Glomerular endothelial cell (primary cell): ENCODE data around the gene TYRO3. TPM values are rescaled to one million over a fixed set of nuclear protein-coding genes. Genes with fewer than 3 reads are reported as not detected.

Experiments
- DNase-seq: peaks from one replicate; pipeline ENCODE4 v3.0.0-alpha.2; 2011; ENCODE audit warnings: low read depth, low spot score; ENCODE audit errors: extremely low read depth
- total RNA-seq: library from RNA; depleted of rRNA; stranded (reverse); fragments of >200 nt; gene quantifications from 2 replicates; pipeline ENCODE4 v1.2.3, GENCODE V29; 2015

Gene TYRO3
- total RNA-seq, 1 donor from 2014 or later, result 9.5 TPM

DNA sequence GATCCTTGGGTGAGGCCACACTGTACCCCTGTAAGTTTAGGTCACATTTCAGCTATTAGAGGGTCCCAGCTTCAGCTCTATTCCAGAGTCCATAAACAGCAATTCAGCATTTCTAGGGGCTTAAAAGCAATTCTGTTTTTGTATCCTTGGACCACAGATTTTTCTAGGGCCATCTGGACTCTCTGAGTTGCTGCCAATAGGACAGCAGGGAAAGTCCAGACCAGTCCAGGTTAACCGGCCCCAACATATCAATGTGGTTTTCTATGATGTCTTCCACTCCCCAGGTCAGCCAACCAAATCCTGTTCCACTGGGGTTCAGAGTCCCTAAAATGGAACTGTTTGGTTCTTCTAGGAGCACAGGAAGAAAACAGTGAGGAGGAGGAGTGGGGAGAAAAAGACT, 40.0 kb downstream of the TYRO3 start:
- no peak for DNase-seq

DNA sequence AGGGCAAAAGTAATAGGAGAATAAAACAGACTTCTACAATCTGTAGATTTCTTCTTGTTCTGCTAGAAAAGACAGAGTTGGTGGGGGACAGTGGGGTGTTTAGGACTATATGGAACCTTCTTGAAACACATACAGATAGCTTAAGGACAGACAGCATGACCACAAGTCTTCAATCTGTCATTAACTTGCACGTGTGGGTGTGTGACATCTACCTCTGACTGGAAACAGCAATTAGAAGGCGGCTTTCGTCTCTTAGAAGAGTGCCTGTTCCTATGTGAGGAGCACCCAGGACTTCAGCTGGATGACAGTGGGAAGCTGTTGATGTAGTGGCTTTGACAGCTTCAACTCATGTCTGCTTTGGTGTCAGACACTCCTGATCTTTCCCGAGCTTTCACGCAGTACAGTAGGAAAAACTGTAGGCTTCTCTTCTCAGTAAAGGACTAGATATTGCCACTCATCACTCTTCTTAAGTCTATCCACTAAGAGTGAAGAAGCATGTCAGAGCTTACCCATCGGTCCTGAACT, 44.5 kb downstream of the TYRO3 start:
- no peak for DNase-seq

DNA sequence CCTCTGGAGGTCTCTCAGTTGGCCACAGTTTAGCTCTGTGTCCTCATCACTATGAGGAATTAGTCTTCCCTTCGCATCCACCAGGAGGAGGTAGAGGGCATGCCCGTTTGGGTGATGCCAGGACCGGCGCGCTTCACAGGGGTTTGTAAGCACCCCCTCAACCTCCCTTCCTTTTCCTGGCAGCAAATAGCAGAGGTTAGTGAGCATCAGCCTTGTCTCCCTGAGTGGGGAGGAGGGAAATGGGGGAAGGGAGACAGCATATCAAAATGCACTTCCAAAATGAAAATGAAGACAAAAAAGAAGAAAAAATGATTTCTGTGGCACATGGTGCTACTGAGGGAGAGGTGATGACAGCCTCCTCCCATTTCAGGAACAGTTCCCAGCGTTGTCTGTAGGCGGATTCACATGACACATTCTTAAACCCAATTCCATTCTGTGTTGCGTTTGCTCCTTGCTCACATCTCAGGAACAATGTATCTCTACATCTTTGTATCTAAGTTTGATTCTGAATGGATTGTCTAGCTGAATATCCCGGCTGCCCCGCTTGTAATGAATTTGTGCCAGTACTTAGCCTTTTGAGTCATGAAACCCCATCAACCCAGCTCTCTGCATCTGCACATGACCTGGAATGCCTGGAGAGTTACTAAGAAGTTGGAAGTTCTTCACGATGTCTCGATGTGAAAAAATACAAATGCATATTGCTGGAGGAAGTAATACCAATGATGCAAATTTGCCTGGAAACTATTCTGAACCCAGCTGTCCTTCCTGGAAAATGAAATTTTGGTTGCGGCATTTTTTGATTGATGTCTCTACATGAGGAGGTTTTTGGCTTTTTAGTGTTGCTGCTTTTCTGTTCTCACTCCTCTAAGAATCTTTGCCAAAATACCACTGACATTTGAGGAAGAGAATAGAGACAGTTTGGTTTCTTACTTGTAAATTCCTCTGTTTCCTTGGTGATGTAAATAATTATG, 45.2 kb downstream of the TYRO3 start:
- no peak for DNase-seq

DNA sequence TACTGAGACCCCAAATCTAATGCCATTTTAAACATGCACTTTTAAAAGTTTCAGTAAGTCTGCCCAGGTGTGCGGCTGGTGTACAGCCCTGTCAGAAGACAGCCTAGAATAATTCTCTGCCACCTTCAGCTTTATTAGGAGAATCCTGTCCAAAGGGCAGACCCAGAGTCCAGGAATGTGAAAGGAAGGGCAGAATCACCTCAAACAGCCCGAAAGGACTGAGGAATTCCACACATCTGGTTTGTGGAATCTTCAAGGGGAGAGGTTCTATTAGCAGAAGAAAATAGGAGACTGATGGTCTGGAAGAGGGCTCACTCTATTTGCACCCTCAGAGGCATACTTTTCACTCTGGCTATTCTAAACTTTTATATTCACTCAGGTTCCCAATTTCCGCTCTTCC, 46.6 kb downstream of the TYRO3 start:
- DNase-seq, result no peak

DNA sequence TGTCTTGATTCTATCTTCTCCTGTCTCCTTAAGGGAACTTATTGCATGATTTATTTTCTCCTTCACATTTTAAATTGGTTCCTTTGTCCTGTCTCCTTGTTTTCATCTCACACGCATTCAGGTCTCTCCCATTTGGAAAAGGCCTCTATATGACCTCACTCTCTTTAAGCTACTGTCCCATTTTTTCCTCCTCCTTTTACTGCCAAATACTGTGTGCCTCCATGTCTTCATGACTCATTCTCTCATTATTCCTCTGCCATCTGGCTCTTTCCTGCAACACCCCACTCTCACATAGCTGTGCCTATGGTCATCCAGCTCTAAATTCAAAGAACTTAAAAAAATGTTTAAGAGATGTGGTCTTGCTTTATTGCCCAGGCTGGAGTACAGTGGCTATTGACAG, 48.0 kb downstream of the TYRO3 start:
- DNase-seq, result no peak

DNA sequence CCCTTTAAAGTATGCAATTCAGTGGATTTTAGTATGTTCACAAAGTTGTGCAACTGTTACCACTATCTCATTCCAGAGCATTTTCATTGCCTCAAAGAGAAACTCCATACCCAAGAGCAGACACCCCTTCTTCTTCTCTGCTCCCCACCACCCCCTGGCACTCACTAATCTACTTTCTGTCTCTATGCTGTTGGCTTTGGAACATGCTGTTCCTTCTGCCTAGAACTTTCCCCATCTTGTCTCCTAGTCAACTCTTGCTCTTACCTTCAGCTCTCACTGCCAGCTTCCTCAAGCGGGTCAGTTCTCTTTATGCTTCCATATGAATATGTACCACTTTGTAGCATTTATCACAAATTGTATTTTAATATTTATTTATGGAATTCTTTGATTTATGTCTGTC, 50.1 kb downstream of the TYRO3 start:
- no peak for DNase-seq

DNA sequence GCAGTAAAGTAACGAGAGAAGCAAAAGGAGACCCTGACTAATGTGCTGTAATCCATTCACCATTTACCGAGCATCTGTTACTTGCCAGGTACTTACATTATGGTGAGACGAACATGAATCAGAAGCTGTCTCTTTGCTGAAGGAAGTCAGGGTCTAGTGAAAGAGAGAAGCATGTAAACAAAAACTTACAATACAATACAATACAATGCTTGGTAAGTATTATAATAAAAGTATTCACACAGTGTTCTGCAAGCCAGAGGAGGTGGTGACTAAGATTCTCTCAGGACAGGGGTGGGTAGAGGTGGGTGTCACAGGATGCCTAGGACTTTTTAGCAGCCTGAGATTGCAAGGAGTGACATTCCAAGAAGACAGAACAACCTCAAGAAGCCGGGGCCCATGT, 51.0 kb downstream of the TYRO3 start:
- no peak for DNase-seq

DNA sequence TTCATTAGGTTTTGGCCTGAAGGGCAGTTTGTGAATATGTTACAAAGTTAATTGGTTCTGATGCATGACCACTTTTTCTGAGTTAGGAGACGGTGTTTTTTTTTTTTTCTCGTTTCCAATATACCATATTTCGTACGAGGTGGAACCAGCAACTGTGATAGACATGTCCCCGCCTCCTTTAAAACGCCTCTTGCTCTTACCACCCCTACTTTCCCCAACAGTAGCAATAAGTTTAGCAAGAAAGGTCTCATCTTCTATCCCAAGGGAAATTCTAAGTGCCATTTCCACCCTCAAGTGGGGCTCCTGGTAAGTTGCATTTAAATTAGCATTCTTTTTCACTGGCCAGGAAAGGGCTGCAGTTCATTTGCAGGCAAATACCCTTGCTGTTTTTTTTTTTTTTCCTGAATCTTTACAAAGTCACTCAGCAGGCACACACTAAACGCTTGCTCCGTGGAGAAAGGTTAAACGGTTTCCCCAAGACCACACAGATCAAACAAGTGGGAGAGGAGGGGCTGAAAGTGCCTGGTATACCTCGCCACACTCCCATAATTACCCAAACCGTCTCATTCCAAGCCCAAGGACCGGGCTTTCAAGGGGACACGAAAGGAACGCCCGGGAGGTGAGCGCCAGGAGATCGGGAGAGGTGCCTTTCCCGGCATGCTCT, 61.7 kb downstream of the TYRO3 start:
- DNase-seq, result no peak

DNA sequence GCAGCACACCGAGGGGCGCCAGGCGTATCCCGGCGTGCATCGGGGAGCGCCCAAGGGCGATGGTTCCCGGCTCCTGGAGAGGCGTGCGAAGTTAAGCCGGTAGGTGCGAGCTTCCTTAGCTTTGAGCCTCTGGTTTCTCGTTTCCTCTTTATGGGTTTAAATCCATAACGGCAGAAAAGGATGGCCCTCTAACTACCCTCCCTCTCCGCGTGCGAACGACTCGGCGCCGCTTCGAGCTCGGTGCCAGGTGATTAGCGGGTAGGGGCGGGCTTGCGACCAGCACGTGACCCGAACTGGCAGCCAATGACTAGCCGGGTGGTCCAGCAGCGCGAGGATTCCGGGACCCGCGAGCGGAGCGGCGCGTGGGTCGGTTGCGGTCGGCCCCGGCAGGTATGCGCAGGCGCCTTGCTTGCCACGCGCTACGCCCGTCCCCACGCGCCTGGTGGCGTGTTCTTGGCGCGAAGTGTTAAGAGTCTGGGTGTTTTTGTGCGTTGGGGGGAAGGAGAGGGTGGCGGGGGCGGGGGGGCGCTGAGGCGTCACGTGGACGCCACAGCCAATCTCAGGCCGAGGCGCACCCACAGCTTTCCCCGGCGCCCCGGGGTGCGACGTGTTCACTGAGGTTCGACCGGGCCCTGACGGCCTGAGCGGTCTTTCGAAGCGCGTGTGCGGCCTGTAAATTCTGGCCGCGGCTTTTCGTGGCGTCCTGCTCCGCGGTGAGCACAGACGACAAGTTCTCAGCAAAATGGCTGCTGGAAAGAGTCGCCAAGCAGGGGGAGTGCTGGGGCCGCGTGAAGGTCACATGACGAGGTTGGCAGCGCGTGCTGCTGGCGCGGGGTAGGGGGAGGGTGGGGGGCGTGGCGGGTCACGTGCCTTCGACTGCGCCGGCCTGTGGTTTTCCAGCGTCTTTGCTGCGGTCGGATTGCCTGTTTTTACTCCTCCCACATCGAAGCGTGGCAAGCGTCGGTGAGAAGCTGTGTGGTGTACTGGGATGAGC, 62.5 kb downstream of the TYRO3 start:
- no peak for DNase-seq

DNA sequence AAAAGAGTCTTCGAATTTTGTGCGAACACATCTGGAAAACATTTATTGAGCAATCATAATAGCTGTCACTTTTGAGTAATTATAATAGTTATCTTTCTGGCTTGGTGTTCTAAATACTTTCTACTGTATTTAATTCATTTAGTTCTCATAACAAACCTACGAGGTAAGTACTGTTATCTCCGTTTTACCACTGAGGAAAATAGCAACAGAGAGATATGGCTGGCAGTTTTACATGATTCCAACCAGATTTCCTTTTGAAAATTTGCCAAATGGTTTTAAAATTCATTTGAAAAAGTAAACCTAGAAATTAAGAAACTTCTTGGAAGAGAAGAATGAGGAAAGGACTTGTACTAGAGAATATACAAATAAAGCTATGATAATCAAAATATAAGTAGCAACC, 63.9 kb downstream of the TYRO3 start:
- no peak for DNase-seq

DNA sequence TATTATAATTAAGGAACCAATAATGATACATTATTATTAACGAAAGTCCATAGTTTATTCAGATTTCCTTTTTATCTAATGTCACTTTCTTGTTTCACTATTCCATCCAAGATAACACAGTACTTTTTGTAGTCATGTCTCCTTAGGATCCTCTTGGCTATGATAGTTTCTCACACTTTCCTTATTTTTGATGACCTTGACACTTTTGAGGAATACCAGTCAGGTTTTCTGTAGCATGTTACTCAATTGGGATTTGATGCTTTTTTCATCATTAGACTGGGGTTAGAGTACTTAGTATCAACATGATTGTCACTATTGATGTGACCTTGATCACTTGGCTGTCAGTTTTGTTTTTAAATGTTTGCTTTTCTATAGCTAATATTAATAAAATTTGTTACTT, 68.2 kb downstream of the TYRO3 start:
- DNase-seq, result no peak

DNA sequence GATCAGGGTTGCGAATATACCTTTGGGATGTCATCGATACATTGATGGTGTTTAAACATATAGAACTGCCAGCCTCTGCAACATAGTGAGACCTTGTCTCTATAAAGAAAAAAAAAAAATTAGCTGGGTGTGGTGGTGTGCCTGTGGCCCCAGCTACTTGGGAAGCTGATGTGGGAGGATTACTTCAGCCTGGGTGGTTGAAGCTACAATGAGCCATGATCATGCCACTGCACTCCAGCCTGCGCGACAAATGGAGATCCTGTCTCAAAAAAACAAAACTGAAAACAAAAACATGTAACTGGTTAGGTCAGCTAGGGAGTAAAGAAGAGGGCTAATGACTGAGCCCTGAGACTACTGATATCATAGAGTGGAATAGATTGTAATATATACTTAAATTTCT, 70.5 kb downstream of the TYRO3 start:
- no peak for DNase-seq

DNA sequence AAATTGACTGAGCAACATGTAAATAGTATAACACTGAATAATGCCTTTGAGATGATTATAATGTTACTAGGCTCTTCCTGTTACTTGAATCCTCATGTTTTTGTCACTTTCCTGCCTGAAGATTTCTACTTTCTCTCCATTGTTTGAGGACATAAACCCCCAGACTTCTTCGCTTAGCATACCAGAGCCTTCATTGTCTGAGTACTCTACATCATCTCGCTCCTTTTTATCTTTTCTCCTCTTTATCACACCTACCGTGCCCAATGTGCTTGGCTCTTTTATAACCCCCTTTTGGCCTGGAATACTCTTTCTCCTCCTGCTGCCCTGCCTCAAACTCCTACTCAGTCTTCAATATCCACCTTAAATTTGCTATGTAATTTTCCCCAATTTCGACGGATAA, 70.9 kb downstream of the TYRO3 start:
- DNase-seq, result no peak

DNA sequence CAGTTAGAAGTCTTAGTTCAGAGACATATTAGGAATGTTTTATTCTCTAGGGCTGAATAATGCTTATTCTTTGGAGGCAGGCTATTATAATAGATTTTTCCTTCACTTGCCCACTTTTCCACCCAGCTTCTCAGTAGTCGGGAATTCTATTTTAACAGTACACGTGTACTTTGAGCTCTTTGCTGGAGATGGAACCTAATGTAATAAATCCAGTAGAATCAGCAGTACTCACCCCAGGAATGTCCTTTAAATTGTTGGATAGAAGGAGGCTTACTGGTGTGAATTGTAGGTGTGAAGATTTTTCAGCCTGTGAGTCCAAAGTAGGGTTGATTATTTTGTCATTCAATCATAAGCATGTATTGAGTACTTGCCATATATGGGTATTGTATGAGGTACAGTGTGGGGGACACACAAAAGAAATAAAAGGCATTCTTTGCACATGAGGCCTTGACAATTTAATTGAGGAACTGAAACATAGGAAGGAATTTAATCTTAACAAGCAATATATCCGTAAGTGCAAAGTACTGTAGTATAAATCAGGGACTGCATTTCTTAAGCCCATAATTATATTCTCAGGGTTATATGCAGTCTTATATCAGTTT, 71.7 kb downstream of the TYRO3 start:
- DNase-seq, result no peak

DNA sequence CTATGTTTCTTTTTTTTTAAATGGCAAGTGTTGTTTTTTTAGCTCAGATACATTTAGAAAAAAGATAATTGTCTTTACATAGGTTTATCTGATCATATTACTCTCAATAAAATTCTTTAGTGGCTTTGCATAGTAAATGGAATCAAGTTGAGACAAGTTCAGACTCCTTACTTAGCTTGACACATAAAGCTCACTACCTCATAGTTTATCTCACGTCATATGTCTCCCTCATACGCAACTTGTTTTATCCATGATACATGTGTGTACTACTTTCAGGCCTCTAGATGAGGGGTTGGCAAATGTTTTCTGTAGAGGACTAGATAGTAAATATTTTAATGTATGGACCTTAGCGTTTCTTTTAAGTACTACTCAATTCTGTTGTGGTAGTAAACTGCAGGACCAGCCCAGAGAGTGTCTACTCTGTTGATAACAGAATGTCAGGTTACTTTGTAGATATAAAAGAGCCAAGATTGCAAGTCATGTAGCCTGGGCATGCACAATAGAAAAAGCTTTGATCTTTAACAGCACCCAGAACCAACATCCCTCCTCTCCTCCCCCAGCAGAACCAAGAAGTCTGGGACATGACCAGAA, 73.0 kb downstream of the TYRO3 start:
- DNase-seq, result no peak

Other genes with a start within 250 kb of the TYRO3 start
- gene OIP5, start 226.6 kb upstream of the TYRO3 start, total RNA-seq, result 2.5 and 2.9 TPM in 2 replicates
- gene NUSAP1, start 226.3 kb upstream of the TYRO3 start, total RNA-seq, result 12.8 and 28.5 TPM in 2 replicates
- 12.8 and 23.7 TPM in 2 replicates for gene NDUFAF1, start 156.7 kb upstream of the TYRO3 start, total RNA-seq
- gene RTF1, start 142.1 kb upstream of the TYRO3 start, total RNA-seq, result 27.4 and 34.7 TPM in 2 replicates
- 2.1 and 5.0 TPM in 2 replicates for gene ITPKA, start 65.3 kb upstream of the TYRO3 start, total RNA-seq
- gene LTK, start 45.4 kb upstream of the TYRO3 start, total RNA-seq, result 0.24 and 0.70 TPM in 2 replicates
- gene RPAP1, start 15.0 kb upstream of the TYRO3 start, total RNA-seq, result 27.6 and 33.5 TPM in 2 replicates
- gene MGA, start 101.2 kb downstream of the TYRO3 start, total RNA-seq, result 24.3 and 50.7 TPM in 2 replicates
- 21.4 and 27.4 TPM in 2 replicates for gene MAPKBP1, start 215.3 kb downstream of the TYRO3 start, total RNA-seq